Medulla oblongata (tissue), 1 donor: ENCODE measurements around the gene KCNK6.

Source experiments
- DNase-seq: peaks from one replicate; pipeline ENCODE4 v3.0.0-alpha.2; 2015; ENCODE audit errors: extremely low spot score

The KCNK6 gene

DNA sequence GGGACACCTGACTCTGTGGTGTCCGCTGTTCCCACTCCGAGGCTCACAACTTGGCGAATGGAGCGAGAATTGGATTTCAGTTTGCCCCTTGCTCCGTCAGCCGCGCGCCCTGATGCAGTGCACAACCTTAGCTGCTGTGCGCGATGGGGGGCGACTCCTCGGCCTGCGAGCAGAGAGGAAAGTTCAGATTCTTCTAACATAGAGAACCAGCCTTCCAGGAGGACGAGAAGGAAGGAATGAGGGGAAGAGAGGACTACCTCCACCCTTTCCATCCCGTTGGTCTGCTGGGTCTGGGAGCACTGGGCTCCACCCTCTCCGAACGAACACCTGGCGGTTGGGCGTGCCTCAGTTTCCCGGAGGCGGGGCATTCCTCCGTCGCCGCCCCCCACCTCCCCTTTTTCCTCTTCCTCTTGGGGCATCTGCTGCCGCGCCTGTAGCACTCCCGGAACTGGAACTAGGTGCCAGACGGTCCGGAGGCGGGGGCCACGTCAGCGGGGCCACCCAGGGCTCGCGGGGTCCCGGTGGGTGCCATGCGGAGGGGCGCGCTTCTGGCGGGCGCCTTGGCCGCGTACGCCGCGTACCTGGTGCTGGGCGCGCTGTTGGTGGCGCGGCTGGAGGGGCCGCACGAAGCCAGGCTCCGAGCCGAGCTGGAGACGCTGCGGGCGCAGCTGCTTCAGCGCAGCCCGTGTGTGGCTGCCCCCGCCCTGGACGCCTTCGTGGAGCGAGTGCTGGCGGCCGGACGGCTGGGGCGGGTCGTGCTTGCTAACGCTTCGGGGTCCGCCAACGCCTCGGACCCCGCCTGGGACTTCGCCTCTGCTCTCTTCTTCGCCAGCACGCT lies at the start of gene KCNK6:
Gene KCNK6 (plus strand): TSS at position 425 of the 838 bp plus-strand sequence. CDS start 106 bp downstream, at position 531.
- no peak for DNase-seq

DNA sequence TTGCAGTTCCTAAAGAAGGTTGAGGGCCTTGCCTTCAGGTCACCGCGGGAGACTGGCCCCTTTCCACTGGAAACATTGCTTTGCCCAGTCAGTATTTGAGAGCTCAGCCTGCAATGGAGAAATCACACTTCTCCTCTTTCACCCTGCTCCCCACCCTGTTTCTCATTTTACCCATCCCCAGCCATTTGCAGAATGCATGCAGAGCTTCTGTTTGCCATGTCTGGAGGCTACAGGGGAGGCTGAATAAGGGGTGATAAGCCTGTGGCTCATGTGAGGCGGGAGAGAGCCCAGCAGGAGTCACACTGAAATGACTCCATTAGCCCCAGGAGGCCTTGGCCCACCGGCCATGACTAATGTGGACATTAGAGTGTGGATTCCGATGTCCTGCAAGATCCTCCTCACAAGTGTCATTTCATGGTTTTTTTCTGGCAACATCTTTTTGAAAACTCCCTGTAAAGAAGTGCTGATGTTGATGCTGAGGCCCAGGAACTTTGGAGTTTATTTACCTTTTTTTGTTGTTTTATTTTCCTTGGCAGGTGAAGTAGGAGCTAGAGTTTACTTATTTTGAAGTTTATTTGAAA lies 49.0 kb upstream of the KCNK6 start:
- no peak for DNase-seq

DNA sequence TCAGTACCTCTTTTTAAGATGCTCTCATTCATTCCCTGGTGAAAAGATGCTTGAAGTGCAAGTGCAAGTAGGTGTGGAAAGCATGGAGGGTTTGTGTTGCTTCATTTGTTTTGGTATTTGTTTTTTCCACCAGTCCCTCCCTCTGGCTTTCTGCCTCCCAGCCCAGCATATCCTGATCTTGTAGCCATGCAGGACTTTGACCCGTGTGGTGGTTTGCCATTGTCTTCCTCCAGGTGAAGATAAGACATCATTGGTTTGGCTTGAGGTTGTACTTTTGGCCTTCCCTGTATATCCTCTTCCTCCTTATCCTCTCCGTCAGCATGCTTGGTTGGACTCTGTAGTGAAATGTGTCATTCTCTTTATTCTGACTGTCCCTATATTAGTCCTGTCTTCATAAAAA lies 46.1 kb upstream of the KCNK6 start:
- DNase-seq = no peak

DNA sequence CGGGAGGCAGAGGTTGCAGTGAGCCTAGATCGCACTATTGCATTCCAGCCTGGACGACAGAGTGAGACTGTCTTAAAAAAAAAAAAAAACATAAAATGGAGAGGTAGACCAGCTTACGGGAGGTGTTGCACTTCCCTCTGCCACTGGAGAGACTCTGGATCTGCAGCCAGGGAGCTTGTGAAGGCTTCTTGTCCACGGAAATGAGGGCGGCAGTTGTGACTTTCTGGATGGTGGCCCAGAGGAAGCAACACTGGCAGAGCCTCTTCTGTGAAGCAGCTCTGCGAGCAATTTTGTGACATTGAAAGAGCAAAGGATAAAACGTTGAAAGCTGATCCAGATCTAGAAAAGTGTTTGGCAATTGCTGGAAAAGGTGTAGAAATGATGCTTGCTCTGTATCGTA lies 44.9 kb upstream of the KCNK6 start:
- DNase-seq = peak; percentile 91

DNA sequence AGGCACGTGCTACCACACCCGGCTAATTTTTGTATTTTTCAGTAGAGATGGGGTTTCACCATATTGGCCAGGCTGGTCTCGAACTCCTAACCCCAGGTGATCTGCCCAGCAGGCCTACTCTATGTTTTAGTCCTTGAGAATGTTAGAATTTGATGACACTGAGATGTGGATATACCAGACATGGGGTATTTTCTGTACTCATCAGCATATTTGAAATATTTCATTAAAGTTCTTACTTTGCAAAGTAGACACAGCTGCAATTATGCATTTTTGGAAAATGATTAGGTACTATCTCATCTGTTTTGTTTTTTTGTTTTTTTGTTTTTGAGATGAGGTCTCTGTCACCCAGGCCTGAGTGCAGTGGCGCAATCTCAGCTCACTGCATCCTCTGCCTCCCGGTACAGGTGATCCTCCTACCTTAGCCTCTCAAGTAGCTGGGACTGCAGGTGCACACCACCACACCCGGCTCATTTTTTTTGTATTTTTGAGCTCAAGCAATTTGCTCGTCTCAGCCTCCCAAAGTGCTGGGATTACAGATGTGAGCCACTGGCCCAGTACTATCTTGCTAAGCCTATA lies 42.6 kb upstream of the KCNK6 start:
- no peak for DNase-seq

DNA sequence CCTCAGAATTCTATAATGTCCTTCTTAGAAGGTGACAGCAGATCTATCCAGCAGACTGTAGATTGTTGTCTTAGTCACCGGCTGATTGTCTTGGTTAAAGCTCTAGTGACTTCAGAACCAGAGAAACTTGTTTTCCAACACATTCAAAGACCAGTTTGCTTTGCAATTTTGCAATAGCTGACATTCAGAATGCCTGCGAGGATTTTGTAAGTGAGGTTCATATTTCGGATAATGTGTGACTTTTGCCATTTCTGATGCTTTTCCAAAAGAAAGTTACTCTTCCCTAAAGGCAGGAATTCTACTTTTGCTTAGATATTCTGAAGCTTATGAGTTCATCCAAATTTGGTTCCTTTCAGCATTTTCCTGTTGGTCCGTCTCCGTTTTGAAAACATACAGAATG lies 42.1 kb upstream of the KCNK6 start:
- DNase-seq = no peak

DNA sequence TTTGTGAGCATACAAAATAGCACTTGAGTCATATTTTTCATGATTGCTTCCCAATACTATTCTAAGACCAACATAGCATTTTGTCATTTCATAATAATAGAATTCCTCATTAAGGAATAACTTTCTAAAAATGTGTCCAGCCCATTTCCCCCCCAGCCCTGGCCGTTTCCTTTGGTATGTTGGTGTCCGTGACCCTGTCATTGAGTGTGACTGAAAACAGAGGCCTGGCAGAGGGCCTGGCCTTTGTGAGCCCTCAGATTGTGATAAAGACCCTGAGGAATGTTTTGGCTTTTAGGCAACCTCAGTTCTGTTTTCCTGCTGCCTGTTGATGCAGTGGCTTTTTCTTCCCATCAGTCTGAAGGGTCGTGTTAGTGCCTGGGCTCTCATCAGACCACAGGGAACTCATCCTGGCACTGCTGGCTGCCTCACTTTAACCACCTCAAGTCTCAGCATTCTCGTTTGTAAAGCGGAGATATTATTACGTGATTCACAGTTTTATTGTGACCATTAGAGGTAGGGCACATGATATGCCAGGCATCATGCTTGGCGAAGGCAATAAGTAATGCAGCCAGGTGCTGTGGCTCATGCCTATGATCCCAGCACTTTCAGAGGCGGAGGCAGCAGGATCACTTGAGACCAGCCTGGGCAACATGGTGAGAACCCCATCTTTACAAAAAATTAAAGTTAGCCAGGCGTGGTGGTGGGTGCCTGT lies 41.5 kb upstream of the KCNK6 start:
- DNase-seq = no peak

DNA sequence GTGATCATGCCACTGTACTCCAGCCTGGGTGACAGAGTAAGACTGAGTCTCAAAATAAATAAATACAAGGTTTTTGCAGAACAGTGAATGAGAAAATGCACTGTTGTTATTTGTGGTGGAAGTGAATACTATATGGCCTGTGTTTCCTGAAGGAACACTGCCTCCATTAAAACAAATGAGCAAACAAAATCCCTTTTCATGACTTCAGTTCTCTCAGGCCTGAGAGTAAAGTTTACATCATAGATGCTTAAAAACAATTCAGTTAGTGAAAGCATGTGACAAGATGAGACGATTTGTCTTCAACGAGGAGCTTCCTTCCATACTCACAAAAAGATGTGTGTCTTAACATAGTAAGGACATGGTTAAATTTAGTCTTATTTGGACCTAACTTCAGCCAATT lies 40.9 kb upstream of the KCNK6 start:
- peak; percentile 42 for DNase-seq

DNA sequence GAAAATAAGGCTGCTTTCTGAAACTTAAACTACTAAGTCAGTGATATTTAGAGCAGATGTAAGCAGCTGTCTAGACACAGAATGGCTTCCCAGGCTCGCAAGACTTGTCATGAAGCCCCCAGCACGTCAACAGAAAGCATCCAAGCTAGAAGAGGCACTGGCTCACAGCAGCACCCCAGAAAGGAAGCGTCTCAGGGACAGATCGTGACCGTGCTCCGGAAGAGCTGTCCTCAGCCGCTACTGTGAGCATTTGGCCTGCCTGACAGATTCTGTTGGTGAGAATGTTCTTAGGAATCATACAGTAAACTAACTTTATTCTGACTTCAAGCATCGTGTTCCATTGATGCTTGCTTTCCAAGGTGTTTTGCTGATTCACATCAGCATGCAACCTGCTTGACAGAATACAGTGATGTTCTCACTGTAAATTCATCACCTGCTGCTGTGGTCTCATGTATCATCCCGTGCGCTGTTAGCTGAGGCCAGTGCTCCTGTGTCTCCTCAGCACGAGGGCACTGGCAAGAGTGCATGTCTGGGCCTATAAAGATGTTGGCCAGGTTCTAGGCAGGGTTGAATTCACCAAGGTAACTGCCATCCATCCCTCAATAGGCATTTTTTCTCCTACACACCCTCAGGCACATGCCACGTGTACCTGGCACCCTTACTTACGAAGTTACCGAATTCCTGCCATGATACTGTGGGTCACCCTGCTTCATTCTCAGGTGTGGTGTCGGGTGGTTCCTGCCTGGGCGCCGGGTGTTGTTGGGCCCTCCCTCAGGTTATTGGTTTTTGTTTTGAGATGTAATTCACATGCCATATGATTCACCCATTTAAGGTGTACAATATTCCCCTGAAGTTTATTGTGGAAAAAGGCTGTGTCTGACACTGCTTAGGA lies 39.4 kb upstream of the KCNK6 start:
- no peak for DNase-seq

DNA sequence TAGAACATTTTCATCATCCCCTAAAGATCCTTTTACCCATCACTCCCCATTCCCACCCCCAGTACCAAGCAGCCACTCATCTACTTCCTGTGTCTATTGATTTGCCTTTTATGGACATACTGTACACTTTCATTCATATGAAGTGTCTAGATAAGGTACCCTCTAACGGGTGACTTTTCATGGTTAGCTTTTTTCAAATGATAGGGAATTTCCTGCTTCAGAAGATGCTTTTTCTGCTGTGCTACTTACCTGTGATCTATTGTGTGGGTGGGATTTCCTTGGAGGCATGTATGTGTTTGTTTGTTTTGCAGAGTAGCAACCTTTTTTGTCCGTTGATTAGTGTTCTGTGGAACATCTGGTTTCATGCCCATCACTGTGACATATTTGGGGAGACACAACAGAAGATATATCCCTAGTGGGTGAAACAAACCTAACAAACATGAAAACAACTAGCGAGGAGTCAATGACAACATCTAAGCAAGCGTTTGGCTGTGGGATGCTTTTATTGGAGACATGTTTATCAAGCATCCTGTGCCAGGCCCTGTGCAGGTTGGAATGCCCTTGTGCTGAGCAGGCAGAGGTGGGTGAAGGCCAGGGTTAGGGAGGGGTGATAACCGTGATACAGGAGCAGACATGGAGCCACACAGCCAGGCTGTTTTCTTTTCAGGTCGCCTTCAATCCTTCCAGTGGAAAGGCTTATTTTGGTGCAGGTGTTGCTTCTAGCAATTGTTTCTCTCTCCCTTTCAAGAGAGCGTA lies 37.7 kb upstream of the KCNK6 start:
- DNase-seq = no peak

DNA sequence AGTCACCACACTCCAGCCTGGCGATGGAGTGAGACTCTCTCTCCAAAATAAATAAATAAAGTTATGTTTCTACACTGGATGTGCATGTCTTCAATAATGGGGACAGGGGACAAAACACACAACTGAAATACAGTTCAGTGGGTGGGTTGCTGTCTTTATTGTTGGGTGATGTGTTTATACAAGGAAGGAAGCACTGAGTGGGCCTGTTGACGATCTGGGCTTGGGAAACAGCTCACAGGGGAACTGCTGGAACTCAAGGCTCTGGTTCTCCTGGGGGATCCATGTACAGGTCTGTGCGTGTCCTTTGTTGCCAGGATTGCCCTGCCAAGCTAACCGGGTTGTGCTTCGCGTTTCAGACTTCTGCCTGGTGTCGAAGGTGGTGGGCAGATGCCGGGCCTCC lies 36.4 kb upstream of the KCNK6 start:
- no peak for DNase-seq

DNA sequence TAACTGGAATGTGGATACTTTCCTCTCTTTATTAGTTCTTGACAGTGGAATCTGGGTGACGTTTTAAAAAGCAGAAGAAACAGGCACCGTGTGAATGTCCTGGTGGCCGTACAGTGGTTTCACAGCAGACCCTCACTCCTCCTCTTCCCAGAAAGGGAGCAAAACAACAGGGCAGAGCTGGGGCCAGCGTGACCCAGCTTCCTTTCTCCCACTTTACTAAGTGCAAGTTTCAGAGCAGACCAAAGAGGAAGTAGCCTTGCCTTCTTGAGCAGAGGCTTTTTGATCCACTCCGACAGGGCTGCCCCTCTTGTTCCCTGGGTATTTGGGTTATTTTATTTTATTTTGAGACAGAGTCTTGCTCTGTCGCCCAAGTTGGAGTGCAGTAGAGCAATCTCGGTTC lies 35.2 kb upstream of the KCNK6 start:
- DNase-seq = peak; percentile 60

DNA sequence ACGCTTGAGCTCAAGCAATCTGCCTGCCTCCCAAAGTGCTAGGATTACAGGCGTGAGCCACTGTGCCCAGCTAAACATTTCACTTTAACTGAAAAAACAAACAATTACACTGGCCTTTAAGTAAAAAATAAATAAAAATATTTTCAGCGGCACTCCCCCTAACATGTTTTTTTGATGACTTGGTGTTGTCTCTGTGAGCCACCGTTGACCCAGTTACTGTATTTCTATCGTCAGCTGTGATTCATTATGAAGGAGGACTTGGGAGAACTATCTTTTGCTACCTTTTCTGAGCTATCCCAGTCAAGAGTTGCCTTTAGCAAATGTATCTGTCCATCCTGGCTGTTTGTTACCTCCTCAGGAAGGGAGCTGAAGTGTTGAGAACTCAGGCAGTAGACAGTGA lies 34.1 kb upstream of the KCNK6 start:
- no peak for DNase-seq

DNA sequence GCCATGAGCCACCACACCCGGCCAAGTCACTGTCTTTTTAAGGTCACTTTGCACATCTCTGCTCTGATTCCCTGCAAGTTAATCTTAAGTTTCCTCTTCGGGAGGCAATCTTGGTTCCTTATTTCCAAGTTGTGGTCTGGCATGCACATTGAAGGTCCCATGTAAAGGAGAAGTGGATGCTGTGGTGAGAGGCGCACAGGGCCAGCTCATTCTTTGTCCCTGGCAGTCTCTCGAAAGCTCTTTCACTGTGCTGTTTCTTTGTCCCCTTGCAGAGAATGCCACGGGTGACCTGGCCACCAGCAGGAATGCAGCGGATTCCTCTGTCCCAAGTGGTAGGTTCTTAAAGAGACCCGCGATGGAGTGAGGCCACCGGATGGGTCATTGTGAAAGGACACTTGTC lies 32.0 kb upstream of the KCNK6 start:
- DNase-seq = peak; percentile 77

DNA sequence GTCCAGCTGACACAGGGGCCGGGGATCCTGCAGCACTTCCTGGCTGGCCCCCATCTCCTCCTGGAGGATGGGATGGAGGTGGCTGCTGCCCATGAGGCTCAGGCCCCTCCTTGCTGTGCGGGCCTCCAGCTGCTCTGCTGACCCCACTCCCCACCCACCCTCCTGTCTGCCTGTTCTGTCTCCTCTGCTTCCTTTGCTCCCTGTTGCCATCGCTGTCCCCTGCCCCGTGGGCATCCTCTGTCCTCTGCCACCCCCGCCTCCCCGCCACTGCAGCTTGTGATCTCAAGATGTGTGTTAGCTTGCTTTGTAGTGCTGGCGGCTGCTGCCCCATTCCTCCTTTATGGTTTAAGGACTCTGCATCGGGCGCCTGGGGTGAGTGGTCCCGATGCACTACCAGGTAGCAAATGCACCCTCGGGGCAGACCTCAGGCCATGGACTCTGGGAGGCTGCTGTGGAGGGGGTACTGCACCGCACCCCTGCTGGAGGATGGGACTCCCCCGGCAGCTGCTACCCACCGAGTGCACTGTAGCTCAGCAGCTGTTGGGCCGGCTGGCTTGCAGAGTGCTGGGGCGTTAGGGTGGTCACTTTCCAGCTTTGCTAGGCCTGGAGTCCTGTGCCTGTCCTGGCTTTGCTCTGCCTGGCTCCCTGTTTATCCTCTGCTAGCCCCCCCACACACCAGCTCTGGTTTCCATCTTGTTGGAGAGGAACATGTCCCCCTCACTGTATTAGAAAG lies 31.4 kb upstream of the KCNK6 start:
- no peak for DNase-seq

DNA sequence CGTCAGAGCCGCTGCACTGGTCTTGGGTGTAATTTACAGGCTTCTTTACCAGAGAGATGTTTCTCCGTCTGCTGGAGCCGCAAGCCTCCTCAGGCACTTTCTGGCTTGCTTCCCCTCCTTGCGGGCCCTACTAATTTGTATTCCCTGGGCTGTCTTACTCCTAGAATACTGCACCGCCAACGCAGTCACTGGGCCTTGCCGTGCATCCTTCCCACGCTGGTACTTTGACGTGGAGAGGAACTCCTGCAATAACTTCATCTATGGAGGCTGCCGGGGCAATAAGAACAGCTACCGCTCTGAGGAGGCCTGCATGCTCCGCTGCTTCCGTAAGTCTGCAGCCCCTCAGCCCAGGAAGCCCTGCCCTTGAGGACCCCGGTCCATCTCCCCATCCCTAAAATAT lies 29.7 kb upstream of the KCNK6 start:
- no peak for DNase-seq

DNA sequence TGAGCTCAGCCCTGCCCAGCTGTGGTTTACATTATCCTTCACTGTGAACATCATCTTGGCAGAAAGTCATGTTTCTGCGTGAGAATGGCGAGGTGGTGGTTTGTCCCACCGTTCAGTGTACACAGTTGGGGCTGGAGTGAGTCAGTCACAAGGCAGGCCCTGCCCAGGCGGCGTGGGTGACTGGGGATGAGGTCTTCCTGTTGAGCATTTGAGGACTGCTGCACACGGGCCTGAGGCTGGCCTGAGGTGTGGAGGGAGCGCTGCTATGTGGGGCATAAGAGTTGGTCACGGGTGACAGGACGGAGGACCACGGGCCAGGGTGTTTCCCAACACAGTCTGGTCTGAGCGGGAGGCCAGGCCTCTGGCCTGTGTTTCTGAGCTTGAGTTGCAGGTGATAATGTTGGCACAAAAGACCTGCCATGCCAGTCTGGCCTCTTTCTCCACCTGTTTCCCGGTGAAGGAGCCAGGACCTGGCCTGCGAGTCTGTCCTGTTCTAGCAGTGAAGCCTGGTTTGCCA lies 29.0 kb upstream of the KCNK6 start:
- no peak for DNase-seq

DNA sequence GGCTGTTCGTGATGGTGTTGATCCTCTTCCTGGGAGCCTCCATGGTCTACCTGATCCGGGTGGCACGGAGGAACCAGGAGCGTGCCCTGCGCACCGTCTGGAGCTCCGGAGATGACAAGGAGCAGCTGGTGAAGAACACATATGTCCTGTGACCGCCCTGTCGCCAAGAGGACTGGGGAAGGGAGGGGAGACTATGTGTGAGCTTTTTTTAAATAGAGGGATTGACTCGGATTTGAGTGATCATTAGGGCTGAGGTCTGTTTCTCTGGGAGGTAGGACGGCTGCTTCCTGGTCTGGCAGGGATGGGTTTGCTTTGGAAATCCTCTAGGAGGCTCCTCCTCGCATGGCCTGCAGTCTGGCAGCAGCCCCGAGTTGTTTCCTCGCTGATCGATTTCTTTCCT lies 27.8 kb upstream of the KCNK6 start:
- DNase-seq = no peak

DNA sequence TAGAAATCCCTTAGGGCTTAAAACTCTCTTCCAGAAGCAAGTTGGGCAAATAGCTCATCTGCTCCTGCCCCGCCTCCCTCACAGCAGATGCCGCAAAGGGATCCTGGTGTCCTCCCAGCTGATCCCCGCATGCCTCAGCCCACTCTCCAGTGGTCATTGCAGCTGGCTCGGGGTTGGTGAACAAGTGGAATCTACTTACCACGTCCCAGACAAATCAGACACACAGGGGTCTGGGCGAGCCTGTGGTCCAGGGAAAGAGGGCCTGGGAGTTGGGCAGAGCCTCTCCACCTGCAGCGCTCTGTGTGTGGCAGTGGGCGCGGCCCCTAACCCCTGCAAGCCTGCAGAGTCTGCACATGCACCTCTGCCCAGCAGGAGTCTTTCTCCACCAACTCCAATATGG lies 26.4 kb upstream of the KCNK6 start:
- DNase-seq = no peak

DNA sequence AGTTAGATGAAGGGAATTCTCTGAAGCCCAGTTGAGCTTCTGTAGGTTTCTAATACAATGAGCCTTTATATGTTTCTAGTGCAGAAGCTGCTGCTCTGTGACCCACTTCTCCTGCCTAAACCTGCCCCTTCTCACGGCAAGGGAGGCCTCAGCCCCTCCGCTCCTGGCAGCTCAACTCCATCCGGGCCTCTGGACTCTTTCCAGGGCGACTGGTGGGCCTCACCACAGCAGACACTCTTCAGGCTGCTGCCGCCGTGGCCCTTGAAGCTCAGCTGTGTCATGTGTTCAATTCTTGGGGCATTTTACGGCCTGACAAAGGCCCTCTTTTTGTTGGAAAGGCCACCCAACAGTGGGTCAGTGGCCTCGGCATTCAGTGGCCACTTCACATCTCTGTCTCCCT lies 25.6 kb upstream of the KCNK6 start:
- peak; percentile 72 for DNase-seq
